HG03565 (cell line): ENCODE measurements around the gene RASA2.
A peak's percentile ranks its signal among the peaks of the same experiment; 100 is the strongest.

Source experiments
- ATAC-seq: cut with Tn5 transposase; IDR thresholded peaks from one replicate; pipeline ENCODE4 v1.9.1; 2021; ENCODE audit warnings: mild to moderate bottlenecking, moderate library complexity; ENCODE audit not compliant: unreplicated experiment

Gene RASA2

GRCh38 chr3:141486746-141487520 lies at the start of gene RASA2:
Gene RASA2 (plus strand): TSS chr3:141487027. CDS start chr3:141487084, 57 bp downstream.
- peak; percentile 40 for ATAC-seq

GRCh38 chr3:141439589-141439988 lies 47.2 kb upstream of the RASA2 start:
- no peak for ATAC-seq

GRCh38 chr3:141440942-141441341 lies 45.9 kb upstream of the RASA2 start:
- ATAC-seq, result no peak

- ATAC-seq, result peak; percentile 91
Measured at GRCh38 chr3:141441381-141442364, 45.2 kb upstream of the RASA2 start.

GRCh38 chr3:141442446-141442845 lies 44.4 kb upstream of the RASA2 start:
- no peak for ATAC-seq

GRCh38 chr3:141442914-141443313 lies 43.9 kb upstream of the RASA2 start:
- ATAC-seq, result no peak

- no peak for ATAC-seq
Measured at GRCh38 chr3:141444586-141445285, 42.1 kb upstream of the RASA2 start.

- no peak for ATAC-seq
Measured at GRCh38 chr3:141445990-141446389, 40.8 kb upstream of the RASA2 start.

GRCh38 chr3:141446737-141447136 lies 40.1 kb upstream of the RASA2 start:
- ATAC-seq, result no peak

GRCh38 chr3:141447383-141447782 lies 39.4 kb upstream of the RASA2 start:
- no peak for ATAC-seq

- no peak for ATAC-seq
Measured at GRCh38 chr3:141448606-141449220, 38.1 kb upstream of the RASA2 start.

GRCh38 chr3:141449424-141449823 lies 37.4 kb upstream of the RASA2 start:
- ATAC-seq, result no peak

GRCh38 chr3:141450727-141451375 lies 36.0 kb upstream of the RASA2 start:
- ATAC-seq, result no peak

- peak; percentile 72 for ATAC-seq
Measured at GRCh38 chr3:141452045-141452444, 34.8 kb upstream of the RASA2 start.

GRCh38 chr3:141452773-141453172 lies 34.1 kb upstream of the RASA2 start:
- ATAC-seq, result no peak

GRCh38 chr3:141454054-141454453 lies 32.8 kb upstream of the RASA2 start:
- no peak for ATAC-seq

GRCh38 chr3:141454906-141455602 lies 31.8 kb upstream of the RASA2 start:
- peak; percentile 52 for ATAC-seq

GRCh38 chr3:141455603-141456300 lies 31.1 kb upstream of the RASA2 start:
- ATAC-seq, result no peak

- ATAC-seq, result no peak
Measured at GRCh38 chr3:141456301-141456625, 30.6 kb upstream of the RASA2 start.
